ENCODE data around the gene MPRIP. TPM values are rescaled to one million over a fixed set of nuclear protein-coding genes. Genes with fewer than 3 reads are reported as not detected.

The MPRIP gene
- polyA plus RNA-seq, 1 donor from 2014 or later = 47.3 TPM

- no peak overlapping the region for H3K9ac ChIP-seq (ENCODE audit: low read length)
- H2AFZ ChIP-seq (ENCODE audit: low read depth, low read length) = no peak overlapping the region
- no peaks in the 10 kb centered on the region for H3K9me3 ChIP-seq (ENCODE audit: low read length)
- no peaks in the 10 kb centered on the region for H3K27me3 ChIP-seq (ENCODE audit: insufficient read depth, low read depth, low read length)
- no peaks in the 10 kb centered on the region for H3K9me2 ChIP-seq (ENCODE audit: insufficient read depth, low read length)
- no peaks in the 10 kb centered on the region for H3K36me3 ChIP-seq (ENCODE audit: insufficient read depth, low read length)
- no peaks in the 10 kb centered on the region for H3F3A ChIP-seq (ENCODE audit: insufficient read depth, low read length, poor library complexity, severe bottlenecking)
- H3K4me3 ChIP-seq (ENCODE audit: low read length) = no peak overlapping the region
- no peak overlapping the region for H3K27ac ChIP-seq (ENCODE audit: low read length)
- no peaks in the 10 kb centered on the region for H4K20me1 ChIP-seq (ENCODE audit: insufficient read depth)
- TF ChIP-seq EP300 (conservative IDR thresholded peaks at IDR 0.05; ENCODE audit: poor library complexity, severe bottlenecking) (no peak), TAF1 (IDR thresholded peaks at IDR 0.05; ENCODE audit: low read depth) (no peak)
- H3K79me2 ChIP-seq (replicated peaks; ENCODE audit: insufficient read depth, low read length) = no peaks in the 10 kb centered on the region
- no peak overlapping the region for H3K4me2 ChIP-seq (ENCODE audit: low read length)
Measured at GRCh38 chr17:17030515-17031211, 11.6 kb upstream of the MPRIP start.

DNA sequence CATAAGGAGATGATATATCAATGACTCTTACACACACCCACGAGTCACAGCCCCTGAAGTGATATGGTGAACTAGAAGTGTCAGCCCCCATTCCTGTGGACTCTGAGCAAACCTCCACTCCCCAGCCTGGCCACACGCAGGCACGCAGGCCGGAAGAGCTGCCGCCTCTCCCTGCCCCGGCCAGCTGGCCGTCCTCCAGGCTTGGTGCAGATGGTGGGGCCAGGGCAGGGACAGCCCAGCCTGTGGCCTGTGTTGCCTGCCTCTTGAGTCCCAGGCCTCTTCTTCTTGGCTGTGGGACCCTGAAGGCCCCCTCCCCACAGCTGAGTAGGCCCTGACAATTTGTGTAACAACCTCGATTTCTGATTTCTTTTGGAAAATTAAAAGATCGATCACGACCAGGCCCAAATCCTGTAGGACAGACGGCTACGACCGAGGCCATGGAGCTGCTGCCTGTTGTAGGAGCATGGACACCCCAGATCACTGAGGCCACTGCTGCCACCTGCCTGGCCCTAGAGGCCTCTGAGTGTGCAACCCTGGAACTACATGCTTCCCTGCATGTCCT, 10.0 kb upstream of the MPRIP start:
- H3K4me3 ChIP-seq (ENCODE audit: low read length) = no peak overlapping the region
- H3K4me2 ChIP-seq (ENCODE audit: low read length) = no peak overlapping the region
- no peaks in the 10 kb centered on the region for H3F3A ChIP-seq (ENCODE audit: insufficient read depth, low read length, poor library complexity, severe bottlenecking)
- no peaks in the 10 kb centered on the region for H3K79me2 ChIP-seq (replicated peaks; ENCODE audit: insufficient read depth, low read length)
- TF ChIP-seq POLR2AphosphoS5 (IDR thresholded peaks at IDR 0.05) (no peak), MXI1 (conservative IDR thresholded peaks at IDR 0.05; ENCODE audit: poor library complexity, severe bottlenecking) (no peak), EP300 (conservative IDR thresholded peaks at IDR 0.05; ENCODE audit: poor library complexity, severe bottlenecking) (no peak), CTCF (IDR thresholded peaks at IDR 0.05; ENCODE audit: poor library complexity, severe bottlenecking) (no peak), TAF1 (IDR thresholded peaks at IDR 0.05; ENCODE audit: low read depth) (no peak), RAD21 (conservative IDR thresholded peaks at IDR 0.05) (no peak), REST (IDR thresholded peaks at IDR 0.05; ENCODE audit: borderline replicate concordance) (no peak), EZH2 (IDR thresholded peaks at IDR 0.05; ENCODE audit: borderline replicate concordance, insufficient read depth, low read length, poor library complexity, severe bottlenecking) (no peak)
- H3K36me3 ChIP-seq (ENCODE audit: insufficient read depth, low read length) = no peaks in the 10 kb centered on the region
- no peak overlapping the region for H3K27ac ChIP-seq (ENCODE audit: low read length)
- H3K9ac ChIP-seq (ENCODE audit: low read length) = no peak overlapping the region
- no peaks in the 10 kb centered on the region for H3K9me2 ChIP-seq (ENCODE audit: insufficient read depth, low read length)
- H4K20me1 ChIP-seq (ENCODE audit: insufficient read depth) = no peaks in the 10 kb centered on the region
- H2AFZ ChIP-seq (ENCODE audit: low read depth, low read length) = no peak overlapping the region
- H3K9me3 ChIP-seq (ENCODE audit: low read length) = no peaks in the 10 kb centered on the region
- no peaks in the 10 kb centered on the region for H3K27me3 ChIP-seq (ENCODE audit: insufficient read depth, low read depth, low read length)
